HCT116 (cell line): ENCODE data around the gene ARMH1. TPM values are rescaled to one million over a fixed set of nuclear protein-coding genes. Genes with fewer than 3 reads are reported as not detected.

Source experiments
- ATAC-seq: fragments of 200-7000 bp; cut with Tn5 transposase; 2 replicates; pipeline ENCODE4 v1.9.1; 2020; ENCODE audit warnings: mild to moderate bottlenecking, moderate library complexity
- BruUV-seq: library from RNA; stranded (reverse); fragments of 400-500 nt; replicated peaks from 2 replicates; lab custom pipeline; 2021; lab: Mats Ljungman, UMichigan
- CTCF ChIA-PET: fragments of 300-600 bp; sonication (Branson Sonifier 250); formaldehyde crosslinking; loops from one replicate; lab custom pipeline; 2021; ENCODE audit warnings: antibody characterized with exemption; lab: Charles Lee
- POLR2A ChIA-PET: fragments of 300-600, 350-600 bp; sonication (Branson Sonifier 250); formaldehyde crosslinking; loops from one replicate; lab custom pipeline; 2021; ENCODE audit warnings: antibody characterized with exemption; lab: Charles Lee
- RAD21 ChIA-PET, 2 experiments: fragments of 300-600 bp; sonication (Branson Sonifier 250); formaldehyde crosslinking; loops; one replicate each; lab custom pipeline; 2023; ENCODE audit warnings: low total read pairs in 2 of 2; ENCODE audit not compliant: uncharacterized antibody in 2 of 2, unreplicated experiment in 2 of 2, low non-redundant PET in 1 of 2; lab: Charles Lee
- DNase-seq: peaks from one replicate; pipeline ENCODE4 v3.0.0-alpha.2; 2010; ENCODE audit warnings: low read depth, low spot score
- H2AFZ ChIP-seq: fragments of 200-600 bp; shearing (Covaris generic), sonication (generic); 2 replicates; pipeline ENCODE4 v1.6.1; 2017; ENCODE audit warnings: low read depth, mixed run types, mixed read lengths, antibody characterized with exemption, low read length; ENCODE audit not compliant: poor library complexity, severe bottlenecking
- H3K27ac ChIP-seq: 2 replicates; pipeline ENCODE4 v1.5.1; 2012; ENCODE audit warnings: low read depth, low read length
- H3K27me3 ChIP-seq: fragments of 200-600 bp; sonication (generic); 2 replicates; pipeline ENCODE4 v1.6.1; 2016; ENCODE audit warnings: mixed run types, low read length, mixed read lengths; ENCODE audit not compliant: insufficient read depth
- H3K36me3 ChIP-seq, 2 experiments: fragments of 200-500 bp in 1 of 2; fragments of 200-600 bp in 1 of 2; sonication (Bioruptor generic) in 1 of 2; sonication (generic) in 1 of 2; 2 replicates each; pipeline versions ENCODE4 v1.5.1 to v1.6.1; 2014 to 2016; ENCODE audit warnings: low read length in 2 of 2, inconsistent platforms in 1 of 2, mixed read lengths in 1 of 2, mixed run types in 1 of 2; ENCODE audit not compliant: insufficient read depth in 2 of 2, control insufficient read depth in 1 of 2
- H3K4me1 ChIP-seq, 2 experiments: fragments of 200-600 bp in 1 of 2; sonication (generic) in 1 of 2; 2 replicates each; pipeline versions ENCODE4 v1.5.1 to v1.6.1; 2012 to 2017; ENCODE audit warnings: low read length in 2 of 2, inconsistent platforms in 1 of 2, mild to moderate bottlenecking in 1 of 2, mixed read lengths in 1 of 2, mixed run types in 1 of 2, moderate library complexity in 1 of 2; ENCODE audit not compliant: insufficient read depth in 2 of 2, control insufficient read depth in 1 of 2
- H3K4me2 ChIP-seq: fragments of 200-600 bp; sonication (generic); 2 replicates; pipeline ENCODE4 v1.6.1; 2017; ENCODE audit warnings: mixed run types, low read length, mixed read lengths
- H3K4me3 ChIP-seq, 2 experiments: fragments of 200-600 bp in 1 of 2; sonication (generic) in 1 of 2; replicated peaks in 1 of 2; 2 replicates each; pipeline ENCODE4 v1.5.1; 2011 to 2016; ENCODE audit warnings: low read length in 2 of 2, control low read depth in 1 of 2, low read depth in 1 of 2, mild to moderate bottlenecking in 1 of 2, mixed read lengths in 1 of 2, mixed run types in 1 of 2
- H3K79me2 ChIP-seq: fragments of 200-600 bp; sonication (generic); 2 replicates; pipeline ENCODE4 v1.6.1; 2017; ENCODE audit warnings: mild to moderate bottlenecking, mixed run types, low read length, moderate library complexity, mixed read lengths; ENCODE audit not compliant: insufficient read depth
- H3K9ac ChIP-seq: fragments of 200-600 bp; sonication (generic); 2 replicates; pipeline ENCODE4 v1.6.1; 2016; ENCODE audit warnings: low read length, mixed read lengths
- H3K9me2 ChIP-seq: fragments of 200-600 bp; sonication (generic), shearing (Covaris generic); 2 replicates; pipeline ENCODE4 v1.6.1; 2017; ENCODE audit warnings: mixed run types, mild to moderate bottlenecking, moderate library complexity; ENCODE audit not compliant: insufficient read depth
- H3K9me3 ChIP-seq, 2 experiments: fragments of 200-500 bp in 1 of 2; fragments of 200-600 bp in 1 of 2; sonication (Bioruptor generic) in 1 of 2; sonication (generic) in 1 of 2; 2 replicates each; pipeline ENCODE4 v1.6.1; 2014 to 2017; ENCODE audit warnings: low read length in 2 of 2, mixed read lengths in 2 of 2, inconsistent platforms in 1 of 2, low read depth in 1 of 2, mild to moderate bottlenecking in 1 of 2, mixed run types in 1 of 2, moderate library complexity in 1 of 2; ENCODE audit not compliant: control insufficient read depth in 1 of 2, insufficient read depth in 1 of 2
- H4K20me1 ChIP-seq: fragments of 200-600 bp; sonication (generic), shearing (Covaris generic); 2 replicates; pipeline ENCODE4 v1.6.1; 2017; ENCODE audit warnings: mixed run types, mild to moderate bottlenecking, moderate library complexity; ENCODE audit not compliant: insufficient read depth
- EGR1 ChIP-seq: IDR thresholded peaks from 2 replicates; pipeline ENCODE4 v1.6.1; 2012; ENCODE audit warnings: low read depth
- JUND ChIP-seq: IDR thresholded peaks from 2 replicates; pipeline ENCODE4 v1.6.1; 2012
- POLR2AphosphoS5 ChIP-seq: IDR thresholded peaks from 2 replicates; pipeline ENCODE4 v1.6.1; 2011; ENCODE audit warnings: mild to moderate bottlenecking, low read depth, low read length, moderate library complexity
- SRF ChIP-seq: IDR thresholded peaks from 2 replicates; pipeline ENCODE4 v1.6.1; 2012; ENCODE audit warnings: low read depth
- YY1 ChIP-seq: IDR thresholded peaks from 2 replicates; pipeline ENCODE4 v1.6.1; 2011; ENCODE audit warnings: low read length, low read depth, moderate library complexity, mild to moderate bottlenecking; ENCODE audit not compliant: insufficient replicate concordance; ENCODE audit errors: extremely low read depth
- intact Hi-C: fragments of 100-400 bp; cut with micrococcal nuclease; formaldehyde crosslinking; loops from 2 replicates; pipeline ENCODE4 v1.10.0; 2022
- total RNA-seq: library from RNA; stranded (reverse); gene quantifications from one replicate; pipeline ENCODE4 v1.2.1, GENCODE V29; 2021; ENCODE audit not compliant: unreplicated experiment
- TF ChIP-seq, protein P1 (sequence below), 3 experiments: fragments of 200-600 bp in 1 of 3; sonication (generic) in 1 of 3; IDR thresholded peaks in 2 of 3; conservative IDR thresholded peaks in 1 of 3; 2 replicates each; pipeline ENCODE4 v1.5.1; 2012 to 2017; ENCODE audit warnings: low read depth in 2 of 3, low read length in 2 of 3, antibody characterized with exemption in 1 of 3, borderline replicate concordance in 1 of 3, control low read depth in 1 of 3, mild to moderate bottlenecking in 1 of 3, mixed read lengths in 1 of 3, mixed run types in 1 of 3, moderate library complexity in 1 of 3; ENCODE audit not compliant: insufficient read depth in 1 of 3

Gene ARMH1
- total RNA-seq, 1 experiment from 2014 or later: 3.2 TPM

DNA sequence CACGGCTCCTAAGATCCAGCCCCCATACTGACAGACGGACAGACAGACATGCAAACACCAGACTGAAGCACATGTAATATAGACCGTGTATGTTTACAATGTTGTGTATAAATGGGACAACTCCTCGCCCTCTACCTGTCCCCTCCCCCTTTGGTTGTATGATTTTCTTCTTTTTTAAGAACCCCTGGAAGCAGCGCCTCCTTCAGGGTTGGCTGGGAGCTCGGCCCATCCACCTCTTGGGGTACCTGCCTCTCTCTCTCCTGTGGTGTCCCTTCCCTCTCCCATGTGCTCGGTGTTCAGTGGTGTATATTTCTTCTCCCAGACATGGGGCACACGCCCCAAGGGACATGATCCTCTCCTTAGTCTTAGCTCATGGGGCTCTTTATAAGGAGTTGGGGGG lies 23.4 kb upstream of the ARMH1 start:
- intact Hi-C loops: loop anchor here (10.0 kb wide), 1 partner anchor 546 kb away; no protein-coding TSS in a partner anchor
- H3K9me3 ChIP-seq: no peaks in the 10 kb centered on the region
- RAD21 ChIA-PET: interaction anchor here (0.6 to 1.7 kb wide), 2 partner anchors 122 to 273 kb away, joined by 4 to 6 read pairs; no protein-coding TSS in a partner anchor
- no peaks in the 10 kb centered on the region for H3K4me1 ChIP-seq
- POLR2A ChIA-PET: no interaction called here
- no peaks in the 10 kb centered on the region for H3K9me2 ChIP-seq
- no peak overlapping the region for H2AFZ ChIP-seq
- H3K4me3 ChIP-seq: no peak overlapping the region
- CTCF ChIA-PET: interaction anchor here (0.8 to 2.3 kb wide), 2 partner anchors 13 to 41 kb away, joined by 3 to 8 read pairs; no protein-coding TSS in a partner anchor
- ATAC-seq (no peak), DNase-seq (no peak)
- no peaks in the 10 kb centered on the region for H4K20me1 ChIP-seq
- H3K27ac ChIP-seq: no peak overlapping the region
- BruUV-seq: TSS peak; percentile 64
- no peak overlapping the region for H3K9ac ChIP-seq
- H3K36me3 ChIP-seq: peaks cover 21 to 22% of the 10 kb centered on the region in 2 experiments; a peak in 3 of 4 replicates
- no peak for TF ChIP-seq JUND
- no peak for TF ChIP-seq SRF
- TF ChIP-seq EGR1: no peak
- TF ChIP-seq POLR2AphosphoS5: no peak
- no peak for TF ChIP-seq YY1
- TF ChIP-seq, protein P1, sequence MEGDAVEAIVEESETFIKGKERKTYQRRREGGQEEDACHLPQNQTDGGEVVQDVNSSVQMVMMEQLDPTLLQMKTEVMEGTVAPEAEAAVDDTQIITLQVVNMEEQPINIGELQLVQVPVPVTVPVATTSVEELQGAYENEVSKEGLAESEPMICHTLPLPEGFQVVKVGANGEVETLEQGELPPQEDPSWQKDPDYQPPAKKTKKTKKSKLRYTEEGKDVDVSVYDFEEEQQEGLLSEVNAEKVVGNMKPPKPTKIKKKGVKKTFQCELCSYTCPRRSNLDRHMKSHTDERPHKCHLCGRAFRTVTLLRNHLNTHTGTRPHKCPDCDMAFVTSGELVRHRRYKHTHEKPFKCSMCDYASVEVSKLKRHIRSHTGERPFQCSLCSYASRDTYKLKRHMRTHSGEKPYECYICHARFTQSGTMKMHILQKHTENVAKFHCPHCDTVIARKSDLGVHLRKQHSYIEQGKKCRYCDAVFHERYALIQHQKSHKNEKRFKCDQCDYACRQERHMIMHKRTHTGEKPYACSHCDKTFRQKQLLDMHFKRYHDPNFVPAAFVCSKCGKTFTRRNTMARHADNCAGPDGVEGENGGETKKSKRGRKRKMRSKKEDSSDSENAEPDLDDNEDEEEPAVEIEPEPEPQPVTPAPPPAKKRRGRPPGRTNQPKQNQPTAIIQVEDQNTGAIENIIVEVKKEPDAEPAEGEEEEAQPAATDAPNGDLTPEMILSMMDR (IDR thresholded peaks at IDR 0.05 in 2 of 3, conservative IDR thresholded peaks at IDR 0.05 in 1 of 3; ENCODE audit: borderline replicate concordance in 1 of 3, insufficient read depth in 1 of 3, low read depth in 2 of 3, low read length in 2 of 3): peak in 1 of 3 experiments; percentile 26; a peak in 1 of 6 replicates
- no peaks in the 10 kb centered on the region for H3K27me3 ChIP-seq
- no peaks in the 10 kb centered on the region for H3K79me2 ChIP-seq
- no peak overlapping the region for H3K4me2 ChIP-seq
